Measurements from ENCODE around the gene GNAI1.

Gene GNAI1

DNA sequence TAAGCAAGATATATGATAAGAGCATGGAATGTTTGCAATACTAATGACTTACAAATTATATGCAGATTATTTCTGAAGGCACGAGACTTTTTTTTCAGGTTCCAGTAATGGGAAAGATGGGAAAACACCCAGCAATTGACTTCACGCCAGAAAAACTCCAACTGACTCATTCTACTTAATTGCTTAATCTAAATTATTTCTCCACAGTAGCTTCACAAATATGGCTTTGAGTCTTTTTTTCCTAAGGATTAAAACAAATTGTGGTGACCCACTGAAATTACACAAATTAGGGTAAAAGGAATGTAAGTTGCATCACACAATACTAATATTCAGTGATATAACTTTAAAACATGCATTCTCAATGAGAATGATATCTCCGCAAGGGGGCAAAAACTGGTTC is 138.7 kb downstream of the GNAI1 start:
- H3K4me3 ChIP-seq (ENCODE audit: low read depth, low read length) = no peak overlapping the region
- TF ChIP-seq, protein P1, sequence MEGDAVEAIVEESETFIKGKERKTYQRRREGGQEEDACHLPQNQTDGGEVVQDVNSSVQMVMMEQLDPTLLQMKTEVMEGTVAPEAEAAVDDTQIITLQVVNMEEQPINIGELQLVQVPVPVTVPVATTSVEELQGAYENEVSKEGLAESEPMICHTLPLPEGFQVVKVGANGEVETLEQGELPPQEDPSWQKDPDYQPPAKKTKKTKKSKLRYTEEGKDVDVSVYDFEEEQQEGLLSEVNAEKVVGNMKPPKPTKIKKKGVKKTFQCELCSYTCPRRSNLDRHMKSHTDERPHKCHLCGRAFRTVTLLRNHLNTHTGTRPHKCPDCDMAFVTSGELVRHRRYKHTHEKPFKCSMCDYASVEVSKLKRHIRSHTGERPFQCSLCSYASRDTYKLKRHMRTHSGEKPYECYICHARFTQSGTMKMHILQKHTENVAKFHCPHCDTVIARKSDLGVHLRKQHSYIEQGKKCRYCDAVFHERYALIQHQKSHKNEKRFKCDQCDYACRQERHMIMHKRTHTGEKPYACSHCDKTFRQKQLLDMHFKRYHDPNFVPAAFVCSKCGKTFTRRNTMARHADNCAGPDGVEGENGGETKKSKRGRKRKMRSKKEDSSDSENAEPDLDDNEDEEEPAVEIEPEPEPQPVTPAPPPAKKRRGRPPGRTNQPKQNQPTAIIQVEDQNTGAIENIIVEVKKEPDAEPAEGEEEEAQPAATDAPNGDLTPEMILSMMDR (IDR thresholded peaks at IDR 0.05; ENCODE audit: low read depth, low read length) = no peak
- peak; percentile 41 for DNase-seq (ENCODE audit: low read depth, low spot score)
- in situ Hi-C loops (cut with HindIII; ENCODE audit: low sequenced_read_pairs) = no loop called here

DNA sequence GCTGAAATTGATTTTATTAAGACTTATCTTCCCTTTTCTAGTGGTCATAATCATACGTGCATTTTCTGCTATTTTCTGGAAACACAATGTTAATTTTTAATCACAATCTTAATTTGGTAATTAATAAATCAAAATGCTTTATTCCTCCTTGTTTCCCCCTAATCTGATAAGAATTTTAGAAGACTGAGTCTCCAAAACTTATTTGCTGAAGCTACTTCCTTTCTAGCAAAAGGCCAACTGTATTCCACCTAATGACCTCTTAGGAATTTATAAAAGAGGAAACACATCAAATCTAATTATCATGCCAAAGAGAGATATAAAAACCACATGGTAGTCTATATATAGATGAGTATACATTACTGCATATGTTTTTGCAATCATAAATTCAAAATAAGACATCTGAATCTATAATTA is 140.6 kb downstream of the GNAI1 start:
- H3K4me3 ChIP-seq (ENCODE audit: low read depth, low read length) = no peak overlapping the region
- in situ Hi-C loops (cut with HindIII; ENCODE audit: low sequenced_read_pairs) = no loop called here
- no peak for DNase-seq (ENCODE audit: low read depth, low spot score)
- TF ChIP-seq, protein P1 (IDR thresholded peaks at IDR 0.05; ENCODE audit: low read depth, low read length) = no peak
